GM11168 (cell line): ENCODE data around the gene MISP3.
"Not testable (repeated sequence)": the region's sequence is repeated elsewhere in the genome, so short reads cannot be mapped to it uniquely, and the experiment has no call there.

Experiments used
- in situ Hi-C: fragments of 300-500 bp; cut with MboI; formaldehyde crosslinking; loops from one replicate; pipeline ENCODE4 v1.12.0; 2022; ENCODE audit warnings: low sequenced_read_pairs; ENCODE audit not compliant: unreplicated experiment

The MISP3 gene

DNA sequence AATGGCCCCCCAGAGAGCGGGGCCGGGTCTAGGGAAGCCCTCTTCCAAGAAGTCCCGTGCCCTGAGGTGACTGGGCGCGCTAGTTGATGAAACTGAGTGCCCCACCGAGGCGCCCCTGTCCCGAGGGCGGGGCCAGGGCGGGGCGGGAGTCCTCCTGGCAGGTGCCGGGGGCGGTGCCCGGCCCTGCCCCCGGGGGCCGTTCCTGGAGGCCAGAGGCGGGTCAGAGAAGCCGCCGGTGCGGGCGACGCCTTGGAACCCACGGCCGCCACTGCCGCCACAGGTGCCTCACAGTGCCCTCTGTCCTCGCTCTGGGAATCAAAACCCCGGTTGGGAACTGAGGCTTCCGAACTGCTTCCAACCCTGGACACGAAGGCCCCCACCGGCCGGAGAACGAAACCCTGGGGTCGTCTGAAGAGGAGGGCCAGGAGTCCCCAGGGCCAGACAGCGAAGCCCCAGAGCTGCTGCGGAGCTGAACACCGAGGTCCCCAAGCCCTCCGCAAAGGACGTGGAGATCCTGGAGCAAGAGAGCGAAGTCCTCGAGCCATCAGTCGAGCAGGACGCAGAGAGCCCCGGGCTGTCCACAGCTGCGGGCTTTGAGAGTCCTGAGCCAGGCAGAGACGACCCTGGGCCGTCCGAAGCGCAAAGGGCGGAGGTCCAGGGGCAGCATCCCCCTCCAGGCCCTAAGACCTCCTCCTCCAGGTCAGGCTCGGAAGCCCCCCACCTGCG, at the start of gene MISP3:
Gene MISP3 (plus strand): TSS at position 252 of the 726 bp plus-strand sequence. CDS start 524 bp downstream, outside the sequence.
- in situ Hi-C loops, result loop anchor here (5.0 to 10.0 kb wide), 2 partner anchors 190 to 478 kb away; no protein-coding TSS in a partner anchor

GRCh38 chr19:14023404-14024235, 49.0 kb upstream of the MISP3 start:
- in situ Hi-C loops, result no loop called here

GRCh38 chr19:14026652-14027192, 45.9 kb upstream of the MISP3 start:
- in situ Hi-C loops, result not testable (repeated sequence)

DNA sequence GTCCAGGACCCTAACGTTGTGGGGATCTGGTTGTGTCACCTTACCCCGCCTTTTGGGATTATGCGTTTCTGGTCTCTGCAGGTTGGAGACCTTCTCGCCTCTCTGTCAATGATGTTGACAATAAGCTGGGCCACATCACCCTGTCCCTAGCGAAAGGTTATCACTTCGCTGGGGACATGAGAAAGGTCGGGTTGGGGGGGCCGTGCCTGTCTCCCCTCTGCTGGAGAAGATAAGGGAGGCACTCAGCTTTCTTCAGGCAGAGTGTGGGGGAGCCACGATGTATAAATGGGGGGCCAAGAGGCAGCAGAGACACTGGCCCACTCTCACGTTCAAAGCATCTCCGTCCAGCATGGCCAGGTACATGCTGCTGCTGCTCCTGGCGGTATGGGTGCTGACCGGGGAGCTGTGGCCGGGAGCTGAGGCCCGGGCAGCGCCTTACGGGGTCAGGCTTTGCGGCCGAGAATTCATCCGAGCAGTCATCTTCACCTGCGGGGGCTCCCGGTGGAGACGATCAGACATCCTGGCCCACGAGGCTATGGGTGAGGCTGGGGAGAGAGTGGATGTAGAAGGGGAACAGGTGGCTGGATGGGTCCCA, 44.6 kb upstream of the MISP3 start, which contains the start of gene RLN3:
Gene RLN3 (plus strand): TSS at position 293 of the 595 bp plus-strand sequence. CDS start 57 bp downstream, at position 350.
- in situ Hi-C loops, result no loop called here

DNA sequence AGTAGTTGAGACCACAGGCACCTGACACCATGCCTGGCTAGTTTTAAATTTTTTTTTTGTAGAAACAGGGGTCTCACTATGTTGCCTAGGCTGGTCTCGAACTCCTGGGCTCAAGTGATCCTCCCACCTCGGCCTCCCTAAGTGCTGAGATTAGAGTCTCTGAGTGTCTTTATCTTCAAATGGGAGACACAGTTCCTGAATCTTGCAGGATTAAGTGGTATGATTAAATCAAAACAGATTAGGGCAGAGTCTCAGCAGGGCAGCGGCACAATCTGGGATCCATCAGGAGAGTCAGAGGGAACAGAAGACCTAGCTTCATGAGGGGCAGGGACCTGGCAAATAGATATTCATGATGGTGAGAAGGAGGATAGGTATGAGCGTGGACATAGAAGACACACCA, 43.7 kb upstream of the MISP3 start:
- in situ Hi-C loops, result no loop called here

GRCh38 chr19:14030997-14031718, 41.4 kb upstream of the MISP3 start:
- in situ Hi-C loops, result no loop called here

DNA sequence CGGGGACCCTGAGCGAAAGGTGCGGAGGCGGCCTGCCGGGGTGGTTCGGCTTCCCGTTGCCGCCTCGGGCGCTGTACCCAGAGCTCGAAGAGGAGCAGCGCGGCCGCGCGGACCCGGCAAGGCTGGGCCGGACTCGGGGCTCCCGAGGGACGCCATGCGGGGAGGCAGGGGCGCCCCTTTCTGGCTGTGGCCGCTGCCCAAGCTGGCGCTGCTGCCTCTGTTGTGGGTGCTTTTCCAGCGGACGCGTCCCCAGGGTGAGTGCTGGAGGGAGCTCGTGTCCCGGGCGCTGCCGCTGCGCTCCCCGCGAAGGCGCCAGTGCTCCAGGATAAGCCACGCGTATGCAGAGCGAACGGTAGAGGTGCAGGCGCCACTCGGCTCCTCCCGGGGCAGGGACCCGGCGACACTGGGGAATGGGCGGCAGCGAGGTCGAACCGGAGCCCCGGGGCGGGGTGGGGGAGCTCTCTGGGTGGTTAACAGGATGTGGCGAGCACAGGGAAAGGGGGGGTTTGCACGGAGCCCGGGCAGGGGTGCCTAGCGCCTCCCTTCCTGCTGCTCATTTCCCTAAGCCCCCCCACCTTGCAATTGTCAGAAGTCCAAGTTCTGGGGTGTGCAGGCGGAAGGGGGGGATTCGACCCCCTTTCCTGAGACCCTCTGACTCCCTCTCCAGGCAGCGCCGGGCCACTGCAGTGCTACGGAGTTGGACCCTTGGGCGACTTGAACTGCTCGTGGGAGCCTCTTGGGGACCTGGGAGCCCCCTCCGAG, 40.7 kb upstream of the MISP3 start, which contains the start of gene IL27RA:
Gene IL27RA (plus strand): TSS at position 44 of the 762 bp plus-strand sequence. CDS start 111 bp downstream, at position 155.
- in situ Hi-C loops, result no loop called here

DNA sequence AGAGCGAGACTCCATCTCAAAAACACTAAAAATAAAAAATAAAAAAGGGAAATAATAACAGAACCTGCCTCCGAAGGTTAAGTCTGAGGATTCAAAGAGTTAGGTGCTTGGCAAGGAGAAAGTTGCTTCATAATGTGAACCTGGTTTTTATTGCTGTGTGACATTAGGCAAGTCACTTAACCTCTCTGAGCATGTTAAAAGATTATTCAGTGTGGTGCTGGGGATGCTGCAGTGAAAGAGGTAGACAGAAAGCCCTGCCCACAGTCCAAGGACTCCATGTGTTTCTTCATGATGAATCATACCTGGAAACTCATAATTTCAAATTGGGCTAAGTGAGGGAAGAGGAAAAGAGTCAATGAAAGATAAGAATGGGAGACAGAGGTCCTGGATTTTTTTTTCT, 38.6 kb upstream of the MISP3 start:
- in situ Hi-C loops, result no loop called here

- in situ Hi-C loops, result not testable (repeated sequence)
Measured at GRCh38 chr19:14035159-14035558, 37.4 kb upstream of the MISP3 start.

GRCh38 chr19:14035706-14036105, 36.9 kb upstream of the MISP3 start:
- in situ Hi-C loops, result no loop called here

GRCh38 chr19:14039181-14039580, 33.4 kb upstream of the MISP3 start:
- in situ Hi-C loops, result no loop called here

DNA sequence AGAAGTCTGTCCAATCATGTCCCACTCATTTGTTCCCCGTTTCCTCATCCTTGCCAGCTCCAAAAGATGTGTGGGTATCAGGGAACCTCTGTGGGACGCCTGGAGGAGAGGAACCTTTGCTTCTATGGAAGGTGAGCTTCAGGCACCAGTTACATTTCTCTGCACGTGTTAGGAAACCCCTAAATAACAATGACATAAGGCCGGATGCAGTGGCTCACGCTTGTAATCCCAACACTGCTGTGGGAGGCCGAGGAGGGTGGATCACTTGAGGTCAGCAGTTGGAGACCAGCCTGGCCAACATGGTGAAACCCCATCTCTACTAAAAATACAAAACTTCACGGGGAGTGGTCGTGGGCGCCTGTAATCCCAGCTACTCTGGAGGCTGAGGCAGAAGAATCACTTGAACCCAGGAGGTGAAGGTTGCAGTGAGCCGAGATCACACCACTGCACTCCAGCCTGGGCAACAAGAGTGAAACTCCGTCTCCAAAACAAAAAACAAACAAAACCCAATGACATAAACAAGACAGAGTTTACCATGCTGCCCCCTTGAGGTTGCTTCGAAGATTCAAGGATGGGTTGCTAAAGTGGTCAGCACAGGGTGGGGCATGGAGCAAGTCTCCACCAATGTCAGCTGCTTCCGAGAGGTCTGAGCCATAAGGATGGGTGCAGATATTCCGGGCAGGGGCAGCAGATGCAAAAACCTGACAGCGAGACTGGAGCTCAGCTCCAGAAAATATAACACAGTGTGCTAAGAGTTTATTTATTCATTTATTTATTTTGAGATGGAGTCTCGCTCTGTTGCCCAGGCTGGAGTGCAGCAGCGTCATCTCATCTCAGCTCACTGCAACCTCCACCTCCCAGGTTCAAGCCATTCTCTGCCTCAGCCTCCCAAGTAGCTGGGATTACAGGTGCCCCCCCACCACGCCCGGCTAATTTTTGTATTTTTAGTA, 29.7 kb upstream of the MISP3 start:
- in situ Hi-C loops, result loop anchor here (5.0 kb wide), 1 partner anchor 161 kb away; no protein-coding TSS in a partner anchor

GRCh38 chr19:14047866-14048265, 24.7 kb upstream of the MISP3 start:
- in situ Hi-C loops, result not testable (repeated sequence)

- in situ Hi-C loops, result no loop called here
Measured at GRCh38 chr19:14048443-14049153, 24.0 kb upstream of the MISP3 start.

DNA sequence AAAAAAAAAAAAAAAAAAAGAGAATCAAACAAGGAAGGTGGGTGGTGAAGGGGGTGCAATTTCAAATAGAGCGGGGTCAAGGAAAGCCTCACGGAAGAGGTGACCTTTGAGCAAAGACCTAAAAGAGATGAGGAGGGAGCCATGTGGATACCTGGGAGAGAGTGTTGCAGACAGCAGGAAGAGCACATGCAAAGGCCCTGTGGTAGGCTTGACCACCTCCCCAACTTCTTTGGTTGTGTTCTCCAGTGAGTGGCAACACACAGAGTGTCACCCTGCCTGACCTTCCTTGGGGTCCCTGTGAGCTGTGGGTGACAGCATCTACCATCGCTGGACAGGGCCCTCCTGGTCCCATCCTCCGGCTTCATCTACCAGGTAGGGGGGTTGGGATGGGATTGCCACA, 22.1 kb upstream of the MISP3 start:
- in situ Hi-C loops, result loop anchor here (10.0 kb wide), 1 partner anchor 276 kb away; the partner anchor contains the start of gene C19orf53

GRCh38 chr19:14050961-14051360, 21.6 kb upstream of the MISP3 start:
- in situ Hi-C loops, result loop anchor here (10.0 kb wide), 1 partner anchor 276 kb away; the partner anchor contains the start of gene C19orf53

- in situ Hi-C loops, result loop anchor here (10.0 kb wide), 1 partner anchor 277 kb away; the partner anchor contains the start of gene C19orf53
Measured at GRCh38 chr19:14051980-14052379, 20.6 kb upstream of the MISP3 start.
